HFF-Myc (cell line): ENCODE results near the gene DLGAP1.

Experiments used
- DNase-seq: peaks from one replicate; pipeline ENCODE4 v3.0.0-alpha.2; 2011; ENCODE audit warnings: low read depth; ENCODE audit errors: extremely low read depth
- H3K4me3 ChIP-seq: replicated peaks from 2 replicates; pipeline ENCODE4 v1.5.1; 2011; ENCODE audit warnings: low read depth, mild to moderate bottlenecking, control low read depth, low read length
- CTCF ChIP-seq: IDR thresholded peaks from 2 replicates; pipeline ENCODE4 v1.5.1; 2012; ENCODE audit warnings: mild to moderate bottlenecking, low read depth, low read length, control low read depth; ENCODE audit errors: missing control alignments

The DLGAP1 gene

GRCh38 chr18:3494569-3494968 lies 960.5 kb downstream of the DLGAP1 start:
- no peak for TF ChIP-seq CTCF
- DNase-seq, result no peak
- H3K4me3 ChIP-seq, result no peak overlapping the region

- TF ChIP-seq CTCF, result no peak
- no peak for DNase-seq
- no peak overlapping the region for H3K4me3 ChIP-seq
These were observed 960.9 kb downstream of the DLGAP1 start for GRCh38 chr18:3494245-3494526.

GRCh38 chr18:3493501-3494244 lies 961.4 kb downstream of the DLGAP1 start:
- H3K4me3 ChIP-seq, result no peak overlapping the region
- no peak for DNase-seq
- TF ChIP-seq CTCF, result no peak

GRCh38 chr18:3492721-3493120 lies 962.4 kb downstream of the DLGAP1 start:
- no peak overlapping the region for H3K4me3 ChIP-seq
- no peak for DNase-seq
- TF ChIP-seq CTCF, result no peak

- no peak for TF ChIP-seq CTCF
- H3K4me3 ChIP-seq, result no peak overlapping the region
- no peak for DNase-seq
These were observed 963.0 kb downstream of the DLGAP1 start for GRCh38 chr18:3491981-3492555.

GRCh38 chr18:3489462-3489861 lies 965.6 kb downstream of the DLGAP1 start:
- TF ChIP-seq CTCF, result no peak
- H3K4me3 ChIP-seq, result no peak overlapping the region
- DNase-seq, result no peak

GRCh38 chr18:3486512-3486911 lies 968.6 kb downstream of the DLGAP1 start:
- no peak for DNase-seq
- no peak for TF ChIP-seq CTCF
- no peak overlapping the region for H3K4me3 ChIP-seq
